ENCODE measurements around the gene CAMKK1. TPM values are rescaled to one million over a fixed set of nuclear protein-coding genes. Genes with fewer than 3 reads are reported as not detected.

Gene CAMKK1
- total and polyA plus RNA-seq, 5 donors from 2014 or later, result 0.09 to 3.2 (median 0.88) TPM

GRCh38 chr17:3866276-3866675 is 26.6 kb downstream of the CAMKK1 start:
- H3K36me3 Mint-ChIP-seq, result peaks cover 5% of the 10 kb centered on the region

GRCh38 chr17:3865176-3865575 is 27.7 kb downstream of the CAMKK1 start:
- Histone ChIP-seq H3K27ac (ENCODE audit: insufficient read depth, low read length, poor library complexity, severe bottlenecking) (no peak overlapping the region), H3K36me3 (ENCODE audit: control insufficient read depth, insufficient read depth, low read length) (peaks cover 3% of the 10 kb centered on the region), H3K27me3 (ENCODE audit: control insufficient read depth, insufficient read depth, low read length) (no peaks in the 10 kb centered on the region), H3K4me1 (ENCODE audit: control insufficient read depth, insufficient read depth, low read length, poor library complexity, severe bottlenecking) (no peaks in the 10 kb centered on the region), H3K9me3 (ENCODE audit: control insufficient read depth in 2 of 2, low read length in 2 of 2) (no peaks in the 10 kb centered on the region), H3K4me3 (ENCODE audit: low read depth, low read length) (no peak overlapping the region)
- Mint-ChIP-seq H3K9me3 (no peaks in the 10 kb centered on the region), H3K27ac (peak overlapping the region in 1 of 3 donors; percentile 20), H3K4me3 (no peak overlapping the region), H3K36me3 (peaks cover 5% of the 10 kb centered on the region), H3K4me1 (no peaks in the 10 kb centered on the region), H3K27me3 (no peaks in the 10 kb centered on the region)
- DNase-seq (no peak), ATAC-seq (ENCODE audit: low read depth in 2 of 2) (no peak)

More at GRCh38 chr17:3866276-3866675, 26.6 kb downstream of the CAMKK1 start:
- Mint-ChIP-seq H3K9me3 (no peaks in the 10 kb centered on the region), H3K27ac (no peak overlapping the region), H3K4me1 (no peaks in the 10 kb centered on the region), H3K27me3 (no peaks in the 10 kb centered on the region), H3K4me3 (no peak overlapping the region)
- Histone ChIP-seq H3K27ac (ENCODE audit: insufficient read depth, low read length, poor library complexity, severe bottlenecking) (no peak overlapping the region), H3K9me3 (ENCODE audit: control insufficient read depth in 2 of 2, low read length in 2 of 2) (no peaks in the 10 kb centered on the region), H3K36me3 (ENCODE audit: control insufficient read depth, insufficient read depth, low read length) (no peaks in the 10 kb centered on the region), H3K27me3 (ENCODE audit: control insufficient read depth, insufficient read depth, low read length) (no peaks in the 10 kb centered on the region), H3K4me1 (ENCODE audit: control insufficient read depth, insufficient read depth, low read length, poor library complexity, severe bottlenecking) (no peaks in the 10 kb centered on the region), H3K4me3 (ENCODE audit: low read depth, low read length) (no peak overlapping the region)
- ATAC-seq (ENCODE audit: low read depth in 2 of 2) (no peak), DNase-seq (no peak)

- Mint-ChIP-seq H3K4me1 (no peaks in the 10 kb centered on the region), H3K27ac (no peak overlapping the region), H3K27me3 (no peaks in the 10 kb centered on the region), H3K36me3 (peaks cover 5% of the 10 kb centered on the region), H3K9me3 (no peaks in the 10 kb centered on the region), H3K4me3 (no peak overlapping the region)
- Histone ChIP-seq H3K27me3 (ENCODE audit: control insufficient read depth, insufficient read depth, low read length) (no peaks in the 10 kb centered on the region), H3K36me3 (ENCODE audit: control insufficient read depth, insufficient read depth, low read length) (peaks cover 3% of the 10 kb centered on the region), H3K27ac (ENCODE audit: insufficient read depth, low read length, poor library complexity, severe bottlenecking) (no peak overlapping the region), H3K4me1 (ENCODE audit: control insufficient read depth, insufficient read depth, low read length, poor library complexity, severe bottlenecking) (no peaks in the 10 kb centered on the region), H3K9me3 (ENCODE audit: control insufficient read depth in 2 of 2, low read length in 2 of 2) (no peaks in the 10 kb centered on the region), H3K4me3 (ENCODE audit: low read depth, low read length) (no peak overlapping the region)
- DNase-seq (no peak), ATAC-seq (ENCODE audit: low read depth in 2 of 2) (no peak)
These were observed 28.3 kb downstream of the CAMKK1 start for GRCh38 chr17:3864534-3864933.

GRCh38 chr17:3861761-3862681 is 30.8 kb downstream of the CAMKK1 start:
- Histone ChIP-seq H3K9me3 (ENCODE audit: control insufficient read depth in 2 of 2, low read length in 2 of 2) (no peaks in the 10 kb centered on the region), H3K27me3 (ENCODE audit: control insufficient read depth, insufficient read depth, low read length) (no peaks in the 10 kb centered on the region), H3K4me1 (ENCODE audit: control insufficient read depth, insufficient read depth, low read length, poor library complexity, severe bottlenecking) (no peaks in the 10 kb centered on the region), H3K4me3 (ENCODE audit: low read depth, low read length) (no peak overlapping the region), H3K36me3 (ENCODE audit: control insufficient read depth, insufficient read depth, low read length) (peaks cover 3% of the 10 kb centered on the region), H3K27ac (ENCODE audit: insufficient read depth, low read length, poor library complexity, severe bottlenecking) (no peak overlapping the region)
- Mint-ChIP-seq H3K4me3 (no peak overlapping the region), H3K36me3 (no peaks in the 10 kb centered on the region), H3K4me1 (no peaks in the 10 kb centered on the region), H3K27ac (peak overlapping the region in 1 of 3 donors; percentile 60), H3K9me3 (no peaks in the 10 kb centered on the region), H3K27me3 (no peaks in the 10 kb centered on the region)
- no peak for DNase-seq
- ATAC-seq (ENCODE audit: low read depth in 2 of 2), result no peak

GRCh38 chr17:3860939-3861700 is 31.7 kb downstream of the CAMKK1 start:
- H3K36me3 ChIP-seq (ENCODE audit: control insufficient read depth, insufficient read depth, low read length), result peaks cover 3% of the 10 kb centered on the region

GRCh38 chr17:3859940-3860339 is 32.9 kb downstream of the CAMKK1 start:
- Mint-ChIP-seq H3K27me3 (no peaks in the 10 kb centered on the region), H3K4me1 (no peaks in the 10 kb centered on the region), H3K4me3 (peak overlapping the region in 1 of 4 donors; percentile 7), H3K9me3 (no peaks in the 10 kb centered on the region), H3K27ac (no peak overlapping the region), H3K36me3 (no peaks in the 10 kb centered on the region)
- no peak overlapping the region for H3K27ac ChIP-seq (ENCODE audit: insufficient read depth, low read length, poor library complexity, severe bottlenecking)
- H3K4me3 ChIP-seq (ENCODE audit: low read depth, low read length), result no peak overlapping the region
- no peaks in the 10 kb centered on the region for H3K4me1 ChIP-seq (ENCODE audit: control insufficient read depth, insufficient read depth, low read length, poor library complexity, severe bottlenecking)
- no peaks in the 10 kb centered on the region for H3K27me3 ChIP-seq (ENCODE audit: control insufficient read depth, insufficient read depth, low read length)
- no peak for DNase-seq
- H3K36me3 ChIP-seq (ENCODE audit: control insufficient read depth, insufficient read depth, low read length), result peaks cover 3% of the 10 kb centered on the region
- H3K9me3 ChIP-seq (ENCODE audit: control insufficient read depth in 2 of 2, low read length in 2 of 2), result no peaks in the 10 kb centered on the region
- no peak for ATAC-seq (ENCODE audit: low read depth in 2 of 2)

More at GRCh38 chr17:3860939-3861700, 31.7 kb downstream of the CAMKK1 start:
- no peak overlapping the region for H3K27ac Mint-ChIP-seq
- H3K9me3 Mint-ChIP-seq, result no peaks in the 10 kb centered on the region
- H3K4me1 Mint-ChIP-seq, result no peaks in the 10 kb centered on the region
- Histone ChIP-seq H3K4me1 (ENCODE audit: control insufficient read depth, insufficient read depth, low read length, poor library complexity, severe bottlenecking) (no peaks in the 10 kb centered on the region), H3K4me3 (ENCODE audit: low read depth, low read length) (no peak overlapping the region), H3K27ac (ENCODE audit: insufficient read depth, low read length, poor library complexity, severe bottlenecking) (no peak overlapping the region), H3K27me3 (ENCODE audit: control insufficient read depth, insufficient read depth, low read length) (no peaks in the 10 kb centered on the region), H3K9me3 (ENCODE audit: control insufficient read depth in 2 of 2, low read length in 2 of 2) (no peaks in the 10 kb centered on the region)
- H3K36me3 Mint-ChIP-seq, result no peaks in the 10 kb centered on the region
- H3K4me3 Mint-ChIP-seq, result no peak overlapping the region
- DNase-seq (no peak), ATAC-seq (ENCODE audit: low read depth in 2 of 2) (no peak)
- H3K27me3 Mint-ChIP-seq, result no peaks in the 10 kb centered on the region

- Mint-ChIP-seq H3K36me3 (no peaks in the 10 kb centered on the region), H3K4me3 (no peak overlapping the region), H3K9me3 (no peaks in the 10 kb centered on the region), H3K4me1 (no peaks in the 10 kb centered on the region), H3K27ac (no peak overlapping the region), H3K27me3 (no peaks in the 10 kb centered on the region)
- no peaks in the 10 kb centered on the region for H3K4me1 ChIP-seq (ENCODE audit: control insufficient read depth, insufficient read depth, low read length, poor library complexity, severe bottlenecking)
- H3K4me3 ChIP-seq (ENCODE audit: low read depth, low read length), result no peak overlapping the region
- ATAC-seq (ENCODE audit: low read depth in 2 of 2) (no peak), DNase-seq (no peak)
- peaks cover 3% of the 10 kb centered on the region for H3K36me3 ChIP-seq (ENCODE audit: control insufficient read depth, insufficient read depth, low read length)
- H3K27me3 ChIP-seq (ENCODE audit: control insufficient read depth, insufficient read depth, low read length), result no peaks in the 10 kb centered on the region
- H3K9me3 ChIP-seq (ENCODE audit: control insufficient read depth in 2 of 2, low read length in 2 of 2), result no peaks in the 10 kb centered on the region
- no peak overlapping the region for H3K27ac ChIP-seq (ENCODE audit: insufficient read depth, low read length, poor library complexity, severe bottlenecking)
These were observed 35.4 kb downstream of the CAMKK1 start for GRCh38 chr17:3857261-3858105.
